Stimulated activated naive CD8-positive, alpha-beta T cell treated with anti-CD3 and anti-CD28 coated beads, Interleukin-15, Interleukin-2, amounts not matched to agents 100 U/mL and 50 U/mL, for 24 hours (primary cell): ENCODE data around the gene MEG3.
A peak's percentile ranks its signal among the peaks of the same experiment; 100 is the strongest.

ENCODE experiments used
- ATAC-seq: fragments of 150-1000 bp; cut with Tn5 transposase; one replicate; pipeline ENCODE4 v1.10.0; 2021
- DNase-seq: peaks from one replicate; pipeline ENCODE4 v3.0.0; 2021

MEG3 gene

GRCh38 chr14:100846309-100846859 lies 20.5 kb downstream of the MEG3 start:
- ATAC-seq (no peak), DNase-seq (no peak)

GRCh38 chr14:100849115-100849781 lies 23.3 kb downstream of the MEG3 start:
- ATAC-seq: no peak
- DNase-seq: no peak

- ATAC-seq (peak; percentile 83), DNase-seq (peak; percentile 87)
Measured at GRCh38 chr14:100850841-100851585, 25.1 kb downstream of the MEG3 start.

- DNase-seq (no peak), ATAC-seq (no peak)
Measured at GRCh38 chr14:100851586-100851916, 25.6 kb downstream of the MEG3 start.

GRCh38 chr14:100851946-100852620 lies 26.2 kb downstream of the MEG3 start:
- ATAC-seq (no peak), DNase-seq (no peak)

- ATAC-seq (no peak), DNase-seq (no peak)
Measured at GRCh38 chr14:100854435-100854834, 28.5 kb downstream of the MEG3 start.

- DNase-seq (no peak), ATAC-seq (no peak)
Measured at GRCh38 chr14:100855256-100855930, 29.5 kb downstream of the MEG3 start.

- ATAC-seq: no peak
- no peak for DNase-seq
Measured at GRCh38 chr14:100856056-100856950, 30.4 kb downstream of the MEG3 start.

GRCh38 chr14:100857233-100857922 lies 31.5 kb downstream of the MEG3 start:
- ATAC-seq (no peak), DNase-seq (no peak)

GRCh38 chr14:100857923-100858837 lies 32.3 kb downstream of the MEG3 start:
- ATAC-seq (no peak), DNase-seq (no peak)

GRCh38 chr14:100858838-100859220 lies 32.9 kb downstream of the MEG3 start:
- ATAC-seq (no peak), DNase-seq (no peak)

- no peak for DNase-seq
- no peak for ATAC-seq
Measured at GRCh38 chr14:100859781-100860180, 33.9 kb downstream of the MEG3 start.

- DNase-seq (no peak), ATAC-seq (no peak)
Measured at GRCh38 chr14:100860556-100861187, 34.8 kb downstream of the MEG3 start.

- ATAC-seq (no peak), DNase-seq (no peak)
Measured at GRCh38 chr14:100861188-100861936, 35.4 kb downstream of the MEG3 start.

GRCh38 chr14:100861937-100862247 lies 36.0 kb downstream of the MEG3 start:
- no peak for DNase-seq
- no peak for ATAC-seq

GRCh38 chr14:100862277-100862676 lies 36.4 kb downstream of the MEG3 start:
- DNase-seq (no peak), ATAC-seq (no peak)

GRCh38 chr14:100862793-100863192 lies 36.9 kb downstream of the MEG3 start:
- ATAC-seq: no peak
- DNase-seq: no peak

GRCh38 chr14:100864206-100864605 lies 38.3 kb downstream of the MEG3 start:
- DNase-seq (no peak), ATAC-seq (no peak)
